PC-3 (cell line): ENCODE measurements around the gene PACS1. TPM values are rescaled to one million over a fixed set of nuclear protein-coding genes. Genes with fewer than 3 reads are reported as not detected.
A peak's percentile ranks its signal among the peaks of the same experiment; 100 is the strongest.

Source experiments
- ATAC-seq: fragments of 200-7000 bp; cut with Tn5 transposase; 2 replicates; pipeline ENCODE4 v1.9.1; 2020; ENCODE audit warnings: mild to moderate bottlenecking, moderate library complexity
- BruUV-seq: library from RNA; stranded (reverse); fragments of 400-500 nt; replicated peaks from 2 replicates; lab custom pipeline; 2021; lab: Mats Ljungman, UMichigan
- CTCF ChIA-PET: fragments of 300-600 bp; sonication (Branson Sonifier 250); formaldehyde crosslinking; loops from one replicate; lab custom pipeline; 2022; ENCODE audit warnings: antibody characterized with exemption; lab: Charles Lee
- POLR2A ChIA-PET: fragments of 300-600 bp; sonication (Branson Sonifier 250); formaldehyde crosslinking; loops from one replicate; lab custom pipeline; 2022; ENCODE audit warnings: antibody characterized with exemption; ENCODE audit not compliant: unreplicated experiment; lab: Charles Lee
- DNase-seq: peaks from one replicate; pipeline ENCODE4 v3.0.0-alpha.2; 2015
- H2AFZ ChIP-seq: fragments of 300-600 bp; sonication (generic); 2 replicates; pipeline ENCODE4 v1.6.0; 2016; ENCODE audit warnings: antibody characterized with exemption, low read length
- H3F3A ChIP-seq: fragments of 300-600 bp; sonication (generic); one replicate; pipeline ENCODE4 v1.6.0; 2017; ENCODE audit warnings: antibody characterized with exemption, low read length, control low read depth, mild to moderate bottlenecking; ENCODE audit not compliant: unreplicated experiment
- H3K27ac ChIP-seq: fragments of 300-600 bp; sonication (generic); 2 replicates; pipeline ENCODE4 v1.5.1; 2016; ENCODE audit warnings: mild to moderate bottlenecking, low read length
- H3K27me3 ChIP-seq: fragments of 300-600 bp; sonication (generic); 2 replicates; pipeline ENCODE4 v1.6.1; 2016; ENCODE audit warnings: low read length, mixed read lengths
- H3K36me3 ChIP-seq: fragments of 300-600 bp; sonication (generic); 2 replicates; pipeline ENCODE4 v1.6.1; 2016; ENCODE audit warnings: low read depth, mixed run types, low read length, mixed read lengths
- H3K4me1 ChIP-seq: fragments of 300-600 bp; sonication (generic); 2 replicates; pipeline ENCODE4 v1.5.1; 2016; ENCODE audit warnings: low read length; ENCODE audit not compliant: insufficient read depth
- H3K4me2 ChIP-seq: fragments of 300-600 bp; sonication (generic); 2 replicates; pipeline ENCODE4 v1.6.0; 2016; ENCODE audit warnings: low read length
- H3K4me3 ChIP-seq: fragments of 300-600 bp; sonication (generic); 2 replicates; pipeline ENCODE4 v1.5.1; 2016; ENCODE audit warnings: mild to moderate bottlenecking, low read length, mixed read lengths
- H3K79me2 ChIP-seq: fragments of 300-600 bp; sonication (generic); 2 replicates; pipeline ENCODE4 v1.6.1; 2017; ENCODE audit warnings: low read length, mixed read lengths
- H3K9ac ChIP-seq: fragments of 300-600 bp; sonication (generic); 2 replicates; pipeline ENCODE4 v1.6.0; 2016; ENCODE audit warnings: mild to moderate bottlenecking, low read length
- H3K9me2 ChIP-seq: fragments of 300-600 bp; sonication (generic); replicated peaks from 2 replicates; pipeline ENCODE4 v1.6.1; 2016; ENCODE audit warnings: mixed run types, low read length, mixed read lengths
- H3K9me3 ChIP-seq: fragments of 300-600 bp; sonication (generic); 2 replicates; pipeline ENCODE4 v1.6.1; 2016; ENCODE audit warnings: low read length, mixed read lengths
- H4K20me1 ChIP-seq: fragments of 300-600 bp; sonication (generic); 2 replicates; pipeline ENCODE4 v1.6.1; 2016; ENCODE audit warnings: low read length, mixed read lengths
- CTCF ChIP-seq: fragments of 300-600 bp; sonication (generic); conservative IDR thresholded peaks from 2 replicates; pipeline ENCODE4 v1.5.1; 2017; ENCODE audit warnings: antibody characterized with exemption, low read depth, mild to moderate bottlenecking, low read length
- EZH2 ChIP-seq: fragments of 300-600 bp; sonication (generic); IDR thresholded peaks from one replicate; pipeline ENCODE4 v1.6.1; 2017; ENCODE audit warnings: antibody characterized with exemption, mild to moderate bottlenecking, low read length; ENCODE audit not compliant: unreplicated experiment
- EZH2phosphoT487 ChIP-seq: fragments of 300-600 bp; sonication (generic); IDR thresholded peaks from 2 replicates; pipeline ENCODE4 v1.6.1; 2018; ENCODE audit warnings: mild to moderate bottlenecking, antibody characterized with exemption, low read length, borderline replicate concordance
- intact Hi-C: fragments of 100-400 bp; cut with micrococcal nuclease; formaldehyde crosslinking; loops from 2 replicates; pipeline ENCODE4 v1.9.0; 2023
- total RNA-seq: library from RNA; depleted of rRNA; stranded (reverse); fragments of >200 nt; gene quantifications from 2 replicates; pipeline ENCODE4 v1.2.3, GENCODE V29; 2014

The PACS1 gene
- total RNA-seq, 1 experiment from 2014 or later, result 28.7 TPM

- Histone ChIP-seq H2AFZ (peak overlapping the region; percentile 57), H3K9ac (no peak overlapping the region), H3K4me3 (peak overlapping the region; percentile 90; the same call in 1 of the 2 replicates), H3K27me3 (no peaks in the 10 kb centered on the region), H3K4me2 (peak overlapping the region; percentile 87), H3K27ac (no peak overlapping the region), H4K20me1 (0 out of 2 replicates have a peak, but pooled peaks cover 9% of the 10 kb centered on the region), H3K79me2 (peaks cover 24% of the 10 kb centered on the region), H3K4me1 (peaks cover 10% of the 10 kb centered on the region), H3K9me3 (no peaks in the 10 kb centered on the region), H3K36me3 (peaks cover 20% of the 10 kb centered on the region), H3F3A (no peaks in the 10 kb centered on the region), H3K9me2 (no peaks in the 10 kb centered on the region)
- ATAC-seq, result peak; percentile 9
- ChIA-PET CTCF (interaction anchor here (0.7 kb wide), 1 partner anchor 222 kb away, joined by 7 read pairs; no protein-coding TSS in a partner anchor), POLR2A (no interaction called here)
- BruUV-seq, result no TSS peak
- TF ChIP-seq CTCF (no peak; the same call in 1 of the 2 replicates), EZH2 (no peak), EZH2phosphoT487 (no peak)
- DNase-seq, result no peak
- intact Hi-C loops, result no loop called here
These were observed 196.9 kb downstream of the PACS1 start for GRCh38 chr11:66267039-66267378.

DNA sequence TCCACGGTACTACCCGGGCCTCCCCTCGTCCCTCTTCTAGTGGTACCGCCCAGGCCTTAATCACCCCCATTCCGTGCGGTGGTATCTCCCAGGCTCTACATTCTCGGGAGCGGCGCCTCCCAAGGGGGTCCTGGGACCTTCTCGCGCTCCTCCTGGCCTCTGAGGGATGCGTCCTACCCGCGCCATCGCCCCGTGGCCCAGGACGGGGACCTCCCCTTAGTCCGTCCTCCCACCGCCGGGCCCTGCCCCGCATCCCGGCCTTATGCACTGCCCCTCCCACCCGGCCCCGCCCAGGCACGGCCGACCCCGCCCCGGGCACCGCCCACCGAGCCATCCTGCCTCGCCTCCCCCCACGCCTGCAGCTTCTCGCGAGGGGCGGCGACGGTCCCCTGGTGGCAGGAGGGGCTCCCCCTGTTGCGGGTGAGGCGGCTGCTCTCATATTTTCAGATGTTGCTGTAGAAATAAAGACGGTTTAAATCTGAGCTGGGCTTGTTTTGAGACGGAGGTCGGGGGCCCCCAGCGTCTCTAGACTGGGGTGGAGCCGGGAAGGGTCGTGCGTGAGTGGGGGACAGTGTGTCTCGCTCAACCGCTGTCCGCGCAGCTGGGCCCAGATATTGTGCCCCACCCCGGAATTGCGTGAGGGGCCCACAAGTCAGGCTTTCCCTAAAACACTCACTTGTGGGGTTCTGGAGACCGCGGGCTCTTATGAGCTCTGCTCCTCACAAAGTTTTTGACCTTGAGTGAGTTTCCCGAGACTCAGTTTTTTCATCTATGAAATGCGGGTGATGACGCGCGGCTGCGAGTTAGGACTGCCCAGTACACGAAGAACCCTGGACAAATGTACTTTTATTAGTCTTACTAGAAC, 197.5 kb downstream of the PACS1 start:
- H3K9me2 ChIP-seq, result no peaks in the 10 kb centered on the region
- peaks cover 10% of the 10 kb centered on the region for H3K4me1 ChIP-seq
- no peak for TF ChIP-seq EZH2
- no peak; the same call in 1 of the 2 replicates for TF ChIP-seq CTCF
- TF ChIP-seq EZH2phosphoT487, result no peak
- peak overlapping the region; percentile 81 for H2AFZ ChIP-seq
- no peaks in the 10 kb centered on the region for H3K9me3 ChIP-seq
- ATAC-seq, result peak; percentile 71
- H3K79me2 ChIP-seq, result peaks cover 24% of the 10 kb centered on the region
- peaks cover 21% of the 10 kb centered on the region; the same call in 1 of the 2 replicates for H3K36me3 ChIP-seq
- H4K20me1 ChIP-seq, result 0 out of 2 replicates have a peak, but pooled peaks cover 13% of the 10 kb centered on the region
- peak overlapping the region; percentile 55 for H3K27ac ChIP-seq
- H3K4me2 ChIP-seq, result peak overlapping the region; percentile 87
- H3K27me3 ChIP-seq, result no peaks in the 10 kb centered on the region
- no peaks in the 10 kb centered on the region for H3F3A ChIP-seq
- intact Hi-C loops, result no loop called here
- CTCF ChIA-PET, result interaction anchor here (0.7 to 0.9 kb wide), 2 partner anchors 45 to 223 kb away, joined by 5 to 7 read pairs; no protein-coding TSS in a partner anchor
- POLR2A ChIA-PET, result interaction anchor here (1.0 kb wide), 1 partner anchor 21 kb away, joined by 3 read pairs; the partner anchor contains the start of gene YIF1A
- DNase-seq, result peak; percentile 81
- peak overlapping the region; percentile 90 for H3K4me3 ChIP-seq
- TSS peak; percentile 93 for BruUV-seq
- H3K9ac ChIP-seq, result peak overlapping the region; percentile 87
